H9 (cell line): ENCODE data around the gene ACTN2. TPM values are rescaled to one million over a fixed set of nuclear protein-coding genes. Genes with fewer than 3 reads are reported as not detected.

Experiments
- DNase-seq: peaks from one replicate; pipeline ENCODE4 v3.0.0-alpha.2; 2017
- H2AFZ ChIP-seq: one replicate; pipeline ENCODE4 v1.6.1; 2013; ENCODE audit warnings: mild to moderate bottlenecking, low read length, control low read depth, moderate library complexity
- H2AK5ac ChIP-seq: 2 replicates; pipeline ENCODE4 v1.6.1; 2013; ENCODE audit warnings: low read length, control low read depth, mixed read lengths; ENCODE audit not compliant: insufficient read length
- H2BK120ac ChIP-seq: one replicate; pipeline ENCODE4 v1.6.1; 2013; ENCODE audit warnings: low read depth, mild to moderate bottlenecking, low read length, control low read depth, inconsistent platforms; ENCODE audit not compliant: poor library complexity, severe bottlenecking
- H2BK12ac ChIP-seq: 2 replicates; pipeline ENCODE4 v1.6.1; 2013; ENCODE audit warnings: low read length, control low read depth, mixed read lengths, low read depth; ENCODE audit not compliant: insufficient read length
- H2BK15ac ChIP-seq: 2 replicates; pipeline ENCODE4 v1.6.1; 2013; ENCODE audit warnings: low read depth, low read length, control low read depth
- H2BK20ac ChIP-seq: one replicate; pipeline ENCODE4 v1.6.1; 2013; ENCODE audit warnings: low read depth, mild to moderate bottlenecking, low read length, control low read depth, inconsistent platforms; ENCODE audit not compliant: poor library complexity, severe bottlenecking
- H2BK5ac ChIP-seq: 2 replicates; pipeline ENCODE4 v1.6.1; 2013; ENCODE audit warnings: low read length, control low read depth, mixed read lengths; ENCODE audit not compliant: insufficient read length
- H3K14ac ChIP-seq: 2 replicates; pipeline ENCODE4 v1.6.1; 2013; ENCODE audit warnings: low read length, control low read depth; ENCODE audit not compliant: insufficient read depth
- H3K18ac ChIP-seq: 2 replicates; pipeline ENCODE4 v1.6.1; 2013; ENCODE audit warnings: low read depth, mild to moderate bottlenecking, mixed read lengths, low read length, control low read depth; ENCODE audit not compliant: insufficient read length
- H3K23ac ChIP-seq: 2 replicates; pipeline ENCODE4 v1.6.1; 2013; ENCODE audit warnings: low read length, control low read depth, mixed read lengths, low read depth; ENCODE audit not compliant: insufficient read length
- H3K23me2 ChIP-seq: 2 replicates; pipeline ENCODE4 v1.6.1; 2013; ENCODE audit warnings: low read depth, mild to moderate bottlenecking, mixed read lengths, low read length, control low read depth; ENCODE audit not compliant: insufficient read length, poor library complexity, severe bottlenecking
- H3K27ac ChIP-seq: 2 replicates; pipeline ENCODE4 v1.5.1; 2013; ENCODE audit warnings: low read length, control low read depth, mixed read lengths, low read depth; ENCODE audit not compliant: insufficient read length
- H3K27me3 ChIP-seq: 2 replicates; pipeline ENCODE4 v1.6.1; 2013; ENCODE audit warnings: low read length, control low read depth, inconsistent platforms; ENCODE audit not compliant: insufficient read depth
- H3K4ac ChIP-seq: 2 replicates; pipeline ENCODE4 v1.6.1; 2013; ENCODE audit warnings: low read depth, mild to moderate bottlenecking, control low read depth, inconsistent platforms, low read length, moderate library complexity
- H3K4me1 ChIP-seq: 2 replicates; pipeline ENCODE4 v1.6.1; 2013; ENCODE audit warnings: low read length, control low read depth, inconsistent platforms; ENCODE audit not compliant: insufficient read depth
- H3K4me2 ChIP-seq: 2 replicates; pipeline ENCODE4 v1.6.1; 2013; ENCODE audit warnings: low read length, control low read depth, mixed read lengths; ENCODE audit not compliant: insufficient read length, insufficient read depth
- H3K56ac ChIP-seq: 2 replicates; pipeline ENCODE4 v1.6.1; 2013; ENCODE audit warnings: low read depth, mild to moderate bottlenecking, mixed read lengths, low read length, control low read depth; ENCODE audit not compliant: insufficient read length
- H3K79me1 ChIP-seq: 2 replicates; pipeline ENCODE4 v1.6.1; 2013; ENCODE audit warnings: low read depth, mild to moderate bottlenecking, moderate library complexity, low read length, control low read depth, inconsistent platforms; ENCODE audit not compliant: insufficient read depth, poor library complexity, severe bottlenecking
- H3K79me2 ChIP-seq: 2 replicates; pipeline ENCODE4 v1.6.1; 2013; ENCODE audit warnings: low read length, control low read depth, inconsistent platforms; ENCODE audit not compliant: insufficient read depth
- H3K9ac ChIP-seq: 2 replicates; pipeline ENCODE4 v1.6.1; 2013; ENCODE audit warnings: low read length, control low read depth, mixed read lengths; ENCODE audit not compliant: insufficient read length; ENCODE audit errors: extremely low read depth
- H3K9me3 ChIP-seq: one replicate; pipeline ENCODE4 v1.6.1; 2013; ENCODE audit warnings: low read depth, low read length, inconsistent platforms; ENCODE audit not compliant: control insufficient read depth
- H3T11ph ChIP-seq: one replicate; pipeline ENCODE4 v1.6.1; 2013; ENCODE audit warnings: mild to moderate bottlenecking, low read length, control low read depth, inconsistent platforms
- H4K20me1 ChIP-seq: one replicate; pipeline ENCODE4 v1.6.1; 2013; ENCODE audit not compliant: control insufficient read depth, insufficient read length, insufficient read depth
- H4K5ac ChIP-seq: 2 replicates; pipeline ENCODE4 v1.6.1; 2013; ENCODE audit warnings: low read depth, mild to moderate bottlenecking, mixed read lengths, low read length, control low read depth; ENCODE audit not compliant: insufficient read length
- H4K8ac ChIP-seq: replicated peaks from 2 replicates; pipeline ENCODE4 v1.6.1; 2013; ENCODE audit warnings: low read length, control low read depth, mixed read lengths, low read depth; ENCODE audit not compliant: insufficient read length
- H4K91ac ChIP-seq: 2 replicates; pipeline ENCODE4 v1.6.1; 2013; ENCODE audit warnings: low read depth, mild to moderate bottlenecking, moderate library complexity, mixed read lengths, low read length, control low read depth; ENCODE audit not compliant: insufficient read length
- H3K27ac Mint-ChIP-seq, 3 experiments: 2 replicates in 2 of 3; 3 replicates in 1 of 3; pipeline ENCODE4 v1.8.0; 2020 to 2021; ENCODE audit warnings: mixed read lengths in 3 of 3, mild to moderate bottlenecking in 1 of 3, moderate library complexity in 1 of 3
- H3K27me3 Mint-ChIP-seq: 2 replicates; pipeline ENCODE4 v1.8.0; 2021; ENCODE audit warnings: low read depth, mild to moderate bottlenecking, moderate library complexity, mixed read lengths
- H3K36me3 Mint-ChIP-seq, 3 experiments: 2 replicates in 2 of 3; 3 replicates in 1 of 3; pipeline ENCODE4 v1.8.0; 2020 to 2021; ENCODE audit warnings: low read depth in 3 of 3, mixed read lengths in 3 of 3; ENCODE audit not compliant: insufficient read depth in 1 of 3
- H3K4me1 Mint-ChIP-seq, 2 experiments: 2 replicates each; pipeline ENCODE4 v1.8.0; 2020; ENCODE audit warnings: mixed read lengths in 2 of 2
- H3K4me3 Mint-ChIP-seq, 2 experiments: 2 replicates in 1 of 2; 3 replicates in 1 of 2; pipeline ENCODE4 v1.8.0; 2020 to 2021; ENCODE audit warnings: mild to moderate bottlenecking in 2 of 2, mixed read lengths in 2 of 2, moderate library complexity in 1 of 2
- H3K9me3 Mint-ChIP-seq, 2 experiments: 2 replicates in 1 of 2; 3 replicates in 1 of 2; pipeline ENCODE4 v1.8.0; 2020; ENCODE audit warnings: mild to moderate bottlenecking in 2 of 2, mixed read lengths in 2 of 2, moderate library complexity in 1 of 2
- WGBS: extraction: QIAGEN DNeasy Blood & Tissue Kit; methylation state at CpG from one replicate; pipeline ENCODE4 v1.1.7; 2013; ENCODE audit warnings: missing lambda C conversion rate, low lambda C conversion rate, mixed read lengths; ENCODE audit not compliant: insufficient read length; ENCODE audit errors: extremely low coverage; 5-methylcytosine and 5-hydroxymethylcytosine counted together
- total RNA-seq: library from RNA; stranded (reverse); gene quantifications from 2 replicates; pipeline ENCODE4 v1.2.1, GENCODE V29; 2021
- TF ChIP-seq, protein P1 (sequence below): fragments of 200-600 bp; sonication (generic); conservative IDR thresholded peaks from 3 replicates; pipeline ENCODE4 v1.8.0; 2021; ENCODE audit warnings: antibody characterized with exemption, mild to moderate bottlenecking

Gene ACTN2
- total RNA-seq, 1 experiment from 2014 or later: 2.3 TPM

GRCh38 chr1:236744533-236744932, 58.2 kb downstream of the ACTN2 start:
- Histone ChIP-seq H4K91ac (no peak overlapping the region), H2BK20ac (no peak overlapping the region), H3K79me1 (no peaks in the 10 kb centered on the region), H2AK5ac (no peak overlapping the region), H2BK5ac (no peak overlapping the region), H4K20me1 (no peaks in the 10 kb centered on the region), H2AFZ (no peak overlapping the region), H4K5ac (no peak overlapping the region), H2BK120ac (no peak overlapping the region), H3K23me2 (no peaks in the 10 kb centered on the region), H3K4ac (no peak overlapping the region), H3K27me3 (no peaks in the 10 kb centered on the region), H3K27ac (no peak overlapping the region), H3K79me2 (no peaks in the 10 kb centered on the region), H2BK12ac (no peak overlapping the region), H3K14ac (no peak overlapping the region), H3K4me1 (no peaks in the 10 kb centered on the region), H3T11ph (no peak overlapping the region), H3K9me3 (no peaks in the 10 kb centered on the region), H2BK15ac (no peak overlapping the region), H3K9ac (no peak overlapping the region), H3K23ac (no peak overlapping the region), H3K4me2 (no peak overlapping the region), H3K18ac (no peak overlapping the region), H4K8ac (no peak overlapping the region), H3K56ac (no peak overlapping the region)
- Mint-ChIP-seq H3K4me1 (no peaks in the 10 kb centered on the region; a peak in 2 of 4 replicates), H3K9me3 (no peaks in the 10 kb centered on the region; a peak in 1 of 5 replicates), H3K4me3 (peak overlapping the region in 1 of 2 experiments; percentile 13; a peak in 1 of 5 replicates), H3K36me3 (peaks cover 5 to 10% (median 7%) of the 10 kb centered on the region in 3 experiments; a peak in 6 of 7 replicates), H3K27me3 (no peaks in the 10 kb centered on the region), H3K27ac (peak overlapping the region in 2 of 3 experiments; percentile 37 to 42; a peak in 1 of 7 replicates)
- TF ChIP-seq, protein P1, sequence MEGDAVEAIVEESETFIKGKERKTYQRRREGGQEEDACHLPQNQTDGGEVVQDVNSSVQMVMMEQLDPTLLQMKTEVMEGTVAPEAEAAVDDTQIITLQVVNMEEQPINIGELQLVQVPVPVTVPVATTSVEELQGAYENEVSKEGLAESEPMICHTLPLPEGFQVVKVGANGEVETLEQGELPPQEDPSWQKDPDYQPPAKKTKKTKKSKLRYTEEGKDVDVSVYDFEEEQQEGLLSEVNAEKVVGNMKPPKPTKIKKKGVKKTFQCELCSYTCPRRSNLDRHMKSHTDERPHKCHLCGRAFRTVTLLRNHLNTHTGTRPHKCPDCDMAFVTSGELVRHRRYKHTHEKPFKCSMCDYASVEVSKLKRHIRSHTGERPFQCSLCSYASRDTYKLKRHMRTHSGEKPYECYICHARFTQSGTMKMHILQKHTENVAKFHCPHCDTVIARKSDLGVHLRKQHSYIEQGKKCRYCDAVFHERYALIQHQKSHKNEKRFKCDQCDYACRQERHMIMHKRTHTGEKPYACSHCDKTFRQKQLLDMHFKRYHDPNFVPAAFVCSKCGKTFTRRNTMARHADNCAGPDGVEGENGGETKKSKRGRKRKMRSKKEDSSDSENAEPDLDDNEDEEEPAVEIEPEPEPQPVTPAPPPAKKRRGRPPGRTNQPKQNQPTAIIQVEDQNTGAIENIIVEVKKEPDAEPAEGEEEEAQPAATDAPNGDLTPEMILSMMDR: no peak
- no CpG with 5 or more reads among the region's 22 CpGs for WGBS
- no peak for DNase-seq
